IMR-90 (cell line): Measurements from ENCODE around the gene BLOC1S5. TPM values are rescaled to one million over a fixed set of nuclear protein-coding genes. Genes with fewer than 3 reads are reported as not detected.

Source experiments
- ATAC-seq: fragments of 200-7000 bp; cut with Tn5 transposase; 2 replicates; pipeline ENCODE4 v1.9.1; 2020; ENCODE audit warnings: low read depth, mild to moderate bottlenecking, moderate library complexity
- BruUV-seq: library from RNA; stranded (reverse); fragments of 400-500 nt; replicated peaks from 2 replicates; lab custom pipeline; 2021; lab: Mats Ljungman, UMichigan
- CTCF ChIA-PET: fragments of 300-600 bp; formaldehyde crosslinking; extraction: SDS; loops from one replicate; lab custom pipeline; 2021; ENCODE audit warnings: antibody characterized with exemption; lab: Yijun Ruan, JAX
- POLR2A ChIA-PET: fragments of 300-600 bp; sonication (Branson Sonifier 250); formaldehyde crosslinking; loops from one replicate; lab custom pipeline; 2022; ENCODE audit warnings: antibody characterized with exemption; ENCODE audit not compliant: unreplicated experiment; lab: Charles Lee
- DNase-seq: peaks from one replicate; pipeline ENCODE4 v3.0.0; 2013
- H2AFZ ChIP-seq: replicated peaks from 2 replicates; pipeline ENCODE3; 2013; ENCODE audit warnings: low read length, mild to moderate bottlenecking; ENCODE audit not compliant: poor library complexity
- H2AK5ac ChIP-seq: 2 replicates; pipeline ENCODE4 v1.6.1; 2013; ENCODE audit warnings: low read depth, low read length, inconsistent platforms
- H2AK9ac ChIP-seq: replicated peaks from 2 replicates; pipeline ENCODE3; 2013; ENCODE audit warnings: mild to moderate bottlenecking, low read depth, low read length, moderate library complexity; ENCODE audit not compliant: poor library complexity
- H2BK120ac ChIP-seq: 2 replicates; pipeline ENCODE4 v1.6.1; 2013; ENCODE audit warnings: low read depth, low read length, inconsistent platforms
- H2BK15ac ChIP-seq: 3 replicates; pipeline ENCODE4 v1.6.1; 2013; ENCODE audit warnings: low read depth, low read length, inconsistent platforms
- H2BK20ac ChIP-seq: 2 replicates; pipeline ENCODE4 v1.6.1; 2013; ENCODE audit warnings: low read depth, mild to moderate bottlenecking, inconsistent platforms, low read length, moderate library complexity
- H2BK5ac ChIP-seq: 2 replicates; pipeline ENCODE4 v1.6.1; 2013; ENCODE audit warnings: mild to moderate bottlenecking, low read depth, low read length, inconsistent platforms; ENCODE audit not compliant: poor library complexity, severe bottlenecking
- H3K14ac ChIP-seq: replicated peaks from 2 replicates; pipeline ENCODE4 v1.6.1; 2013; ENCODE audit warnings: low read depth, low read length, inconsistent platforms
- H3K18ac ChIP-seq: 2 replicates; pipeline ENCODE4 v1.6.1; 2013; ENCODE audit warnings: low read depth, low read length, control low read depth
- H3K23ac ChIP-seq: 2 replicates; pipeline ENCODE4 v1.6.1; 2013; ENCODE audit warnings: low read depth, low read length, inconsistent platforms
- H3K27ac ChIP-seq: 2 replicates; pipeline ENCODE4 v1.5.1; 2013; ENCODE audit warnings: mild to moderate bottlenecking, control low read depth, low read length; ENCODE audit not compliant: insufficient read depth
- H3K27me3 ChIP-seq: 2 replicates; pipeline ENCODE4 v1.6.1; 2013; ENCODE audit warnings: low read length; ENCODE audit not compliant: control insufficient read depth, insufficient read depth
- H3K36me3 ChIP-seq: 2 replicates; pipeline ENCODE4 v1.6.1; 2013; ENCODE audit warnings: low read length, mixed read lengths; ENCODE audit not compliant: control insufficient read depth, insufficient read depth
- H3K4ac ChIP-seq: 2 replicates; pipeline ENCODE4 v1.6.1; 2013; ENCODE audit warnings: low read depth, low read length, inconsistent platforms
- H3K4me1 ChIP-seq: 2 replicates; pipeline ENCODE4 v1.6.1; 2013; ENCODE audit warnings: low read length, mixed read lengths; ENCODE audit not compliant: control insufficient read depth, insufficient read depth
- H3K4me2 ChIP-seq: 2 replicates; pipeline ENCODE4 v1.6.1; 2013; ENCODE audit warnings: low read depth, mild to moderate bottlenecking, control low read depth, low read length, moderate library complexity
- H3K4me3 ChIP-seq: 2 replicates; pipeline ENCODE4 v1.5.1; 2013; ENCODE audit warnings: low read depth, mild to moderate bottlenecking, control low read depth, low read length, moderate library complexity; ENCODE audit not compliant: insufficient read depth
- H3K56ac ChIP-seq: 2 replicates; pipeline ENCODE4 v1.6.1; 2013; ENCODE audit warnings: low read length, inconsistent platforms; ENCODE audit not compliant: insufficient read depth; ENCODE audit errors: extremely low read depth
- H3K79me1 ChIP-seq, 2 experiments: 2 replicates each; pipeline ENCODE4 v1.6.1; 2013; ENCODE audit warnings: low read length in 2 of 2, inconsistent platforms in 1 of 2, low read depth in 1 of 2
- H3K9ac ChIP-seq: 2 replicates; pipeline ENCODE4 v1.6.1; 2013; ENCODE audit warnings: low read depth, low read length, control low read depth
- H3K9me1 ChIP-seq: 2 replicates; pipeline ENCODE4 v1.6.1; 2013; ENCODE audit warnings: low read length, inconsistent platforms; ENCODE audit not compliant: insufficient read depth
- H3K9me3 ChIP-seq: 2 replicates; pipeline ENCODE4 v1.6.1; 2013; ENCODE audit warnings: low read length; ENCODE audit not compliant: control insufficient read depth, insufficient read depth
- H4K20me1 ChIP-seq: 2 replicates; pipeline ENCODE4 v1.6.1; 2013; ENCODE audit warnings: low read length, inconsistent platforms; ENCODE audit not compliant: insufficient read depth
- H4K5ac ChIP-seq: 2 replicates; pipeline ENCODE4 v1.6.1; 2013; ENCODE audit warnings: mild to moderate bottlenecking, low read depth, low read length, control low read depth
- H4K8ac ChIP-seq, 2 experiments: 2 replicates each; pipeline ENCODE4 v1.6.1; 2013; ENCODE audit warnings: low read depth in 2 of 2, low read length in 2 of 2, control low read depth in 1 of 2, inconsistent platforms in 1 of 2
- H4K91ac ChIP-seq: 2 replicates; pipeline ENCODE4 v1.6.1; 2013; ENCODE audit warnings: low read depth, low read length, inconsistent platforms; ENCODE audit not compliant: insufficient read depth
- CEBPB ChIP-seq: IDR thresholded peaks from 2 replicates; pipeline ENCODE4 v1.6.1; 2012; ENCODE audit warnings: low read depth, low read length, improper control_type of control experiment
- FOS ChIP-seq: fragments of 150-350 bp; IDR thresholded peaks from 2 replicates; pipeline ENCODE4 v1.6.1; 2016; ENCODE audit warnings: low read depth, low read length
- MAZ ChIP-seq: IDR thresholded peaks from 2 replicates; pipeline ENCODE4 v1.6.1; 2012; ENCODE audit warnings: low read depth, mild to moderate bottlenecking, low read length, improper control_type of control experiment, moderate library complexity, borderline replicate concordance
- WGBS, 2 experiments: methylation state at CpG; one replicate each; pipeline versions ENCODE4 v1.1.5 to v1.1.7; 2013; ENCODE audit warnings: missing lambda C conversion rate in 2 of 2; ENCODE audit not compliant: insufficient read length in 1 of 2; ENCODE audit errors: extremely low coverage in 2 of 2; 5-methylcytosine and 5-hydroxymethylcytosine counted together
- dilution Hi-C: fragments of 300-500 bp; cut with HindIII; formaldehyde crosslinking; loops from one replicate; pipeline ENCODE4 v1.14.3; 2018; ENCODE audit warnings: low sequenced_read_pairs; ENCODE audit not compliant: unreplicated experiment
- in situ Hi-C: fragments of 300-500 bp; cut with MboI; formaldehyde crosslinking; loops from 3 replicates; pipeline ENCODE4 v1.14.3; 2019; ENCODE audit warnings: low sequenced_read_pairs, inconsistent platforms, mixed read lengths
- intact Hi-C: fragments of 100-400 bp; cut with micrococcal nuclease; formaldehyde crosslinking; loops from 2 replicates; pipeline ENCODE4 v1.10.0; 2022
- polyA plus RNA-seq, 3 experiments: library from polyadenylated mRNA; depleted of rRNA; stranded (reverse); fragments of >200 nt; gene quantifications; 2 replicates each; pipeline ENCODE4 v1.2.3, GENCODE V29; 2012; ENCODE audit warnings: low replicate concordance in 1 of 3
- total RNA-seq: library from RNA; depleted of rRNA; stranded (reverse); fragments of >200 nt; gene quantifications from 2 replicates; pipeline ENCODE4 v1.2.3, GENCODE V29; 2012

The BLOC1S5 gene
- total and polyA plus RNA-seq, 2 of the 4 experiments (the other 2 are of a cell fraction) = 4.8 to 17.2 TPM

GRCh38 chr6:7973584-7973983 is 90.6 kb downstream of the BLOC1S5 start:
- peaks cover 2% of the 10 kb centered on the region for H3K9me3 ChIP-seq
- no TSS peak for BruUV-seq
- H3K36me3 ChIP-seq = no peaks in the 10 kb centered on the region
- peaks cover 2% of the 10 kb centered on the region; the same call in 1 of the 2 replicates for H3K4me1 ChIP-seq
- DNase-seq (no peak), ATAC-seq (no peak)
- H2BK5ac ChIP-seq = no peak overlapping the region
- no peak overlapping the region for H3K9ac ChIP-seq
- no CpG with 5 or more reads among the region's 2 CpGs for WGBS, 2 experiments
- H3K27ac ChIP-seq = no peak overlapping the region
- H2AK5ac ChIP-seq = no peak overlapping the region
- H3K23ac ChIP-seq = no peak overlapping the region
- H3K9me1 ChIP-seq = peaks cover 8% of the 10 kb centered on the region
- dilution Hi-C loops (no loop called here), intact Hi-C loops (no loop called here), in situ Hi-C loops (no loop called here)
- H2BK20ac ChIP-seq = no peak overlapping the region
- no peak overlapping the region for H4K8ac ChIP-seq
- no peaks in the 10 kb centered on the region for H3K27me3 ChIP-seq
- H3K56ac ChIP-seq = no peak overlapping the region
- no peak overlapping the region for H4K91ac ChIP-seq
- no peak overlapping the region for H3K14ac ChIP-seq
- H2BK120ac ChIP-seq = no peak overlapping the region
- no peaks in the 10 kb centered on the region for H4K20me1 ChIP-seq
- H4K5ac ChIP-seq = no peak overlapping the region
- H2BK15ac ChIP-seq = no peak overlapping the region
- no peaks in the 10 kb centered on the region for H3K79me1 ChIP-seq
- no peak overlapping the region for H3K4me3 ChIP-seq
- no peak overlapping the region for H2AFZ ChIP-seq
- H3K4me2 ChIP-seq = no peak overlapping the region
- H3K4ac ChIP-seq = no peak overlapping the region
- ChIA-PET CTCF (no interaction called here), POLR2A (no interaction called here)
- TF ChIP-seq CEBPB (no peak), FOS (no peak), MAZ (no peak)
- no peak overlapping the region for H2AK9ac ChIP-seq
- H3K18ac ChIP-seq = no peak overlapping the region
